Gastroesophageal sphincter (tissue), 4 donors: ENCODE measurements around the gene NEUROD2. TPM values are rescaled to one million over a fixed set of nuclear protein-coding genes. Genes with fewer than 3 reads are reported as not detected.

Experiments
- ATAC-seq: fragments of 150-250 bp; one replicate; pipeline ENCODE4 v1.9.1; 2016; ENCODE audit warnings: mild to moderate bottlenecking, moderate library complexity
- H3K27ac ChIP-seq, 4 donors: fragments of 200-600 bp; sonication (generic) in 3 of 4; 1 replicate in 3 of 4; 2 replicates in 1 of 4; pipeline ENCODE4 v1.5.1; 2016 to 2019
- H3K27me3 ChIP-seq: fragments of 200-600 bp; sonication (generic); one replicate; pipeline ENCODE4 v1.5.1; 2019
- H3K36me3 ChIP-seq, 2 donors: fragments of 200-600 bp; sonication (generic); one replicate each; pipeline ENCODE4 v1.5.1; 2019; ENCODE audit warnings: control low read depth in 1 of 2
- H3K4me1 ChIP-seq, 3 donors: fragments of 200-600 bp; sonication (generic); 1 replicate in 2 of 3; 2 replicates in 1 of 3; pipeline ENCODE4 v1.5.1; 2016 to 2019; ENCODE audit warnings: control low read depth in 2 of 3
- H3K4me3 ChIP-seq, 2 donors: fragments of 200-600 bp; sonication (generic); one replicate each; pipeline ENCODE4 v1.5.1; 2019; ENCODE audit warnings: mild to moderate bottlenecking in 1 of 2, moderate library complexity in 1 of 2
- H3K9me3 ChIP-seq, 3 donors: fragments of 200-600 bp; sonication (generic); one replicate each; pipeline ENCODE4 v1.5.1; 2017 to 2019; ENCODE audit warnings: control low read depth in 2 of 3
- EP300 ChIP-seq: sonication (generic); formaldehyde crosslinking; IDR thresholded peaks from one replicate; pipeline ENCODE4 v1.6.1; 2017; ENCODE audit warnings: antibody characterized with exemption, mild to moderate bottlenecking
- POLR2A ChIP-seq, 2 donors: fragments of 450-650 bp; IDR thresholded peaks; one replicate each; pipeline ENCODE4 v1.6.1; 2017; ENCODE audit warnings: antibody characterized with exemption in 2 of 2, mild to moderate bottlenecking in 2 of 2, moderate library complexity in 1 of 2
- POLR2AphosphoS5 ChIP-seq: sonication (generic); formaldehyde crosslinking; IDR thresholded peaks from one replicate; pipeline ENCODE4 v1.6.1; 2017; ENCODE audit warnings: antibody characterized with exemption
- WGBS, 2 donors: methylation state at CpG; one replicate each; pipeline ENCODE4 v1.1.5; 2018; ENCODE audit warnings: low coverage in 1 of 2; 5-methylcytosine and 5-hydroxymethylcytosine counted together
- total RNA-seq, 4 donors: library from RNA; depleted of rRNA; stranded (reverse); fragments of >200 nt; gene quantifications; one replicate each; pipeline ENCODE4 v1.1.0, GENCODE V29; 2016
- TF ChIP-seq, protein P1 (sequence below), 4 experiments: fragments of 200-600 bp in 2 of 4; fragments of 450-650 bp in 2 of 4; sonication (generic) in 1 of 4; IDR thresholded peaks; one replicate each; pipeline ENCODE4 v1.5.1; 2017 to 2019; ENCODE audit warnings: antibody characterized with exemption in 4 of 4, mild to moderate bottlenecking in 2 of 4, moderate library complexity in 2 of 4

Gene NEUROD2
- total RNA-seq, 4 donors from 2014 or later = not detected

DNA sequence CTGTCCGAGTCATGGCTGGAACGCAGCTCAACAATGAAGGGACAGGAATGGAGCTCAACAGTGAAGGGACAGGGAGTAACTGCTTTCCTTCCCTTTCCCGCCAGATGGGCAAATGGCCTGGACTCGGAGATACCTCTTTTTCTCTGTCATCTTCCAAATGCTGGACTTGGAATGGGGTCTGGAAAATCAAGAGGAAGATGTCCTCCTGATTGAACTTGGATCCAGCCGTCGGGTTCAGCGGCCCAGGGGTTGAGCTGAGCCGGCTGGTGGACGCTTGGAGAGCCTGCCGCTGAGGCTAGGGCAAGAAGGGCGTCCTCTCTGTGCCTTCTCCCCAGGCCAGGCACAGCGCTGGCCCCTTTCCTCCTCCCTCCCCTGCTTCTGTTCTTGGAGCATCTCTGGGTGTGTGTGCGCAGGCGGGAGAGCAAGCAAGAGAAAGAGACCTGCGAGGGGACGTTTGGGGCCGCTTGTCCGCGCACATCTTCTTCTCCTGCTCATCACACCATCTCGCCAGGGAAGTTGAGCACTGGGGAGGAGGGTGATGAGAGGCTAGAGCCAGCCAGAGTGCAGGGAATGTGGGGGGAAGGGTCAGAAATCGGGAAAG, 6.6 kb downstream of the NEUROD2 start:
- Histone ChIP-seq H3K4me1 (peaks cover 0 to 61% (median 18%) of the 10 kb centered on the region in 3 donors), H3K27me3 (peaks cover 100% of the 10 kb centered on the region), H3K9me3 (no peaks in the 10 kb centered on the region), H3K27ac (no peak overlapping the region), H3K4me3 (no peak overlapping the region), H3K36me3 (no peaks in the 10 kb centered on the region)
- TF ChIP-seq POLR2A (IDR thresholded peaks at IDR 0.05) = no peak
- TF ChIP-seq POLR2AphosphoS5 = no peak
- TF ChIP-seq EP300 = no peak
- TF ChIP-seq, protein P1, sequence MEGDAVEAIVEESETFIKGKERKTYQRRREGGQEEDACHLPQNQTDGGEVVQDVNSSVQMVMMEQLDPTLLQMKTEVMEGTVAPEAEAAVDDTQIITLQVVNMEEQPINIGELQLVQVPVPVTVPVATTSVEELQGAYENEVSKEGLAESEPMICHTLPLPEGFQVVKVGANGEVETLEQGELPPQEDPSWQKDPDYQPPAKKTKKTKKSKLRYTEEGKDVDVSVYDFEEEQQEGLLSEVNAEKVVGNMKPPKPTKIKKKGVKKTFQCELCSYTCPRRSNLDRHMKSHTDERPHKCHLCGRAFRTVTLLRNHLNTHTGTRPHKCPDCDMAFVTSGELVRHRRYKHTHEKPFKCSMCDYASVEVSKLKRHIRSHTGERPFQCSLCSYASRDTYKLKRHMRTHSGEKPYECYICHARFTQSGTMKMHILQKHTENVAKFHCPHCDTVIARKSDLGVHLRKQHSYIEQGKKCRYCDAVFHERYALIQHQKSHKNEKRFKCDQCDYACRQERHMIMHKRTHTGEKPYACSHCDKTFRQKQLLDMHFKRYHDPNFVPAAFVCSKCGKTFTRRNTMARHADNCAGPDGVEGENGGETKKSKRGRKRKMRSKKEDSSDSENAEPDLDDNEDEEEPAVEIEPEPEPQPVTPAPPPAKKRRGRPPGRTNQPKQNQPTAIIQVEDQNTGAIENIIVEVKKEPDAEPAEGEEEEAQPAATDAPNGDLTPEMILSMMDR (IDR thresholded peaks at IDR 0.05) = no peak
- ATAC-seq = no peak
- 0 to 11% methylated on average over 1 to 4 of the region's 21 CpGs for WGBS, 2 donors

DNA sequence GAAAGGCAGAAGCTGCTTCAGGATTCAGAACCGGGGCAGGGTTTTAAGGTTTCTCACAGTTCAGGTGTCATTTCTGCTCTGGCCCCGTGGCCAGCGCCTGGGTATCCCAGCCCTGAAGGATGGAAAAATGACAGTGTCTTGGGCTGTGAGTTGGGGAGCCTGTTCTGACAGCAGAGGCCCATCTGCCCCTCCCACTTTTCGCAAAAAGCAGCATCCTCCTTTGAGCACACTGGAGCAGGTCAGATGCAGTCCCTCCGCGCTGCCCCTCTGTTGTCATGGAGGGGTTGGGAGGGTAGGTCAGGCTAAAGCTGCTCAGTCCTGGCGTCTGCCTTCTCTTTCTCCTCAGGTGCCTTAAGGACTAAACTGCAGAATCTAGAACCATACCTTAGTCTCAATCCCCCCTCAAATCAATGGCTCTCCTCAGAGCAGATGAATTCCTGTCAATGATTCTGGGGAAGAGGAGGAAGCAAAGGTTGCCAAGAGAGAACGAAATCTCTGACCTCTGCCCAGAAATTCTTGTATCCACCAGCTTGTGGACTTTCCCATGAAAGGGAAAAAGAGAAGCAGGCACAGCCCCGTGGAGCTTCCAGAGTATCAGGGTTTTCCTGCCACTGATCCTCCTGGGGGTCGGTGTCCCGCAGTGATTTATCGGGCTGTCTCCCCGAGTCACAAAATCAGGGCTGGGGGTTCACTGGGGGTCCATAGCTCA, 7.3 kb downstream of the NEUROD2 start:
- H3K9me3 ChIP-seq = no peaks in the 10 kb centered on the region
- WGBS, 2 donors = 0 to 3% methylated on average over 2 to 6 of the region's 13 CpGs
- H3K27ac ChIP-seq = no peak overlapping the region
- peaks cover 100% of the 10 kb centered on the region for H3K27me3 ChIP-seq
- no peaks in the 10 kb centered on the region for H3K36me3 ChIP-seq
- H3K4me3 ChIP-seq = no peak overlapping the region
- no peak for ATAC-seq
- TF ChIP-seq, protein P1 (IDR thresholded peaks at IDR 0.05) = no peak
- TF ChIP-seq POLR2AphosphoS5 (no peak), POLR2A (IDR thresholded peaks at IDR 0.05) (no peak), EP300 (no peak)
- H3K4me1 ChIP-seq = peaks cover 0 to 55% (median 14%) of the 10 kb centered on the region in 3 donors

DNA sequence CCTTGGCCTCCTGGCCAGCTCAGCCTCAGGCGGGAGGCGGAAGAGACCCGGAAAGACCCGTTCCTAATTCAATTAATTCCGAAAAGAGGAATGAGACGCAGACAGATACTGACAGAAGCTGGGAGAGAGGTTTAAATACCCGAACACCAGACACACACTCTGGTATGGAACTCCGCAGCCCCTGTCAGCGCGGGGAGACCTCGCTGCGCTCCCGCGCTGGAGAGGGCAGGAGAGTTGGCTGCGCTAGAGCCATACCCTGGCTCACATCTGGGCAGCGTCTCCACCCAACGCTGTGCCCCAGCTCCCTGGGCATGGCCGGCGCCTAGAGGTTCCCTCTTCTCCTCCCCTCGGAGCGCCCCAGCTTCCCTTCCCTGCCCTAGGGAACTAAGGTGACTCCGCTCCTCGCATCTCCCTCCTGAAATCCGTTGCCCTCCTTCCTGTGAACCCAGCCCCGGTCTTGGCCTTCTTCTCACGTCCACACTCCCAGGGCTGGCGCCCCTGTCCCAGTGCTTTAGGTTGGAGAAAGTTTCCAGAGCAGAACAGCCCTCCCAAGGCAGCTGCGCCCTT, 8.0 kb downstream of the NEUROD2 start:
- WGBS, 2 donors = 4 to 7% methylated on average over 5 to 9 of the region's 28 CpGs
- Histone ChIP-seq H3K36me3 (no peaks in the 10 kb centered on the region), H3K4me3 (no peak overlapping the region), H3K9me3 (no peaks in the 10 kb centered on the region), H3K4me1 (peaks cover 0 to 48% (median 9%) of the 10 kb centered on the region in 3 donors), H3K27ac (no peak overlapping the region), H3K27me3 (peaks cover 100% of the 10 kb centered on the region)
- ATAC-seq = no peak
- TF ChIP-seq POLR2AphosphoS5 (no peak), EP300 (no peak), POLR2A (IDR thresholded peaks at IDR 0.05) (no peak)
- TF ChIP-seq, protein P1 (IDR thresholded peaks at IDR 0.05) = no peak

DNA sequence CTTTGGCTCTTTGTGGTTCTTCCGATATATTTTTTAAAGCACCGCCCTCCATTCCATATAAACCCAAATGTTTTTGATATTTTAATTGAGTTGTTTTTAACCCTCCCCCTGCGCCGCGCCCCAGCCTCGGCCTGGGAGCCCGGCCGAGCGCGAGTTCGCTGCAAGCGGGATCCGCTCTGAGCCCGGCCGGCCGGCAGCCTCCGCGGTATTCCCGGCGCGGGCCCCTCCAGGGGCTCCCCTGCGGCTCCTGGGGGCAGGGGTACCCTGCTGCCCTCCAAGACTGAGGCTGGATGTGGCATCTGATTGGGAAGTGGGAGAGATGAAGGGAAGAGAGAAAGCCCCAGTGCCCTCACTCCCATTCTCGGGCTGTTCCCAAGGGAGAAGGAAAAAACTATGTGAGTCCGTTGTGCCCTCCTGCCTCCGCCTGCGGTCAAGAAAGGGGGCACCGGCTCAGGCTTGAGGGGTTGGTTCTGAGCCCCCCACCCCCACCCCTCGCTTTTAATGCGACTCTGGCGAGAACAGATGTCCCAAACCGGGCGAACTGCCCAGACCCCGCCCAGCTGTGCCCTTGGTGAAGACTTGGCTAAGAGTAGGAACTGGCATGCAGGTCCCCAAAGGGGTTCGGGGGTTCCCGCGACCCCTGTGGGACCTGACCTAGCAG, 8.6 kb downstream of the NEUROD2 start:
- peak overlapping the region in 1 of 2 donors; percentile 1 for H3K4me3 ChIP-seq
- peaks cover 0 to 43% (median 9%) of the 10 kb centered on the region in 3 donors for H3K4me1 ChIP-seq
- WGBS, 2 donors = 0 to 9% methylated on average over 2 to 7 of the region's 36 CpGs
- H3K27ac ChIP-seq = no peak overlapping the region
- no peaks in the 10 kb centered on the region for H3K36me3 ChIP-seq
- H3K27me3 ChIP-seq = peaks cover 100% of the 10 kb centered on the region
- TF ChIP-seq POLR2AphosphoS5 (no peak), EP300 (no peak), POLR2A (IDR thresholded peaks at IDR 0.05) (no peak)
- TF ChIP-seq, protein P1 (IDR thresholded peaks at IDR 0.05) = no peak
- H3K9me3 ChIP-seq = no peaks in the 10 kb centered on the region
- no peak for ATAC-seq
